Breast epithelium (tissue), 4 donors: ENCODE measurements around the gene LDLRAD3. TPM values are rescaled to one million over a fixed set of nuclear protein-coding genes. Genes with fewer than 3 reads are reported as not detected.

ENCODE experiments used
- DNase-seq, 2 donors: peaks; one replicate each; pipeline ENCODE4 v3.0.0-alpha.2; 2019; ENCODE audit warnings: low spot score in 2 of 2
- H3K27ac ChIP-seq, 2 donors: fragments of 200-600 bp; sonication (generic) in 1 of 2; one replicate each; pipeline ENCODE4 v1.5.1; 2016 to 2019; ENCODE audit warnings: mild to moderate bottlenecking in 1 of 2
- H3K27me3 ChIP-seq, 2 donors: fragments of 200-600 bp; sonication (generic) in 1 of 2; one replicate each; pipeline versions ENCODE4 v1.5.1 to v1.6.0; 2017 to 2019; ENCODE audit warnings: control low read depth in 1 of 2, mild to moderate bottlenecking in 1 of 2
- H3K36me3 ChIP-seq: fragments of 200-600 bp; one replicate; pipeline ENCODE4 v1.5.1; 2019
- H3K4me1 ChIP-seq, 2 donors: fragments of 200-600 bp; sonication (generic); one replicate each; pipeline ENCODE4 v1.5.1; 2016 to 2019; ENCODE audit warnings: control low read depth in 1 of 2
- H3K4me3 ChIP-seq, 3 donors: fragments of 200-600 bp; sonication (generic); 1 replicate in 2 of 3; 2 replicates in 1 of 3; pipeline ENCODE4 v1.5.1; 2016 to 2019; ENCODE audit warnings: mild to moderate bottlenecking in 3 of 3, moderate library complexity in 2 of 3
- H3K9me3 ChIP-seq, 2 donors: fragments of 200-600 bp; sonication (generic) in 1 of 2; one replicate each; pipeline ENCODE4 v1.5.1; 2016 to 2019; ENCODE audit warnings: control low read depth in 1 of 2
- POLR2A ChIP-seq: fragments of 450-650 bp; IDR thresholded peaks from one replicate; pipeline ENCODE4 v1.6.1; 2016; ENCODE audit warnings: antibody characterized with exemption, mild to moderate bottlenecking, moderate library complexity
- POLR2AphosphoS5 ChIP-seq, 3 donors: sonication (generic); formaldehyde crosslinking; IDR thresholded peaks; one replicate each; pipeline ENCODE4 v1.6.1; 2017; ENCODE audit warnings: antibody characterized with exemption in 3 of 3
- intact Hi-C: fragments of 100-400 bp; cut with DNase I; formaldehyde crosslinking; loops from one replicate; pipeline ENCODE4 v1.15.1; 2023; ENCODE audit warnings: low total_unique reads
- total RNA-seq, 3 donors: library from RNA; depleted of rRNA; stranded (reverse); fragments of >200 nt; gene quantifications; one replicate each; pipeline ENCODE4 v1.1.0, GENCODE V29; 2016
- TF ChIP-seq, protein P1 (sequence below), 3 donors: fragments of 450-650 bp; IDR thresholded peaks; one replicate each; pipeline ENCODE4 v1.5.1; 2016 to 2017; ENCODE audit warnings: antibody characterized with exemption in 3 of 3, mild to moderate bottlenecking in 3 of 3, moderate library complexity in 3 of 3

Gene LDLRAD3
- total RNA-seq, 3 donors from 2014 or later: 20.3 to 45.4 (median 40.6) TPM

DNA sequence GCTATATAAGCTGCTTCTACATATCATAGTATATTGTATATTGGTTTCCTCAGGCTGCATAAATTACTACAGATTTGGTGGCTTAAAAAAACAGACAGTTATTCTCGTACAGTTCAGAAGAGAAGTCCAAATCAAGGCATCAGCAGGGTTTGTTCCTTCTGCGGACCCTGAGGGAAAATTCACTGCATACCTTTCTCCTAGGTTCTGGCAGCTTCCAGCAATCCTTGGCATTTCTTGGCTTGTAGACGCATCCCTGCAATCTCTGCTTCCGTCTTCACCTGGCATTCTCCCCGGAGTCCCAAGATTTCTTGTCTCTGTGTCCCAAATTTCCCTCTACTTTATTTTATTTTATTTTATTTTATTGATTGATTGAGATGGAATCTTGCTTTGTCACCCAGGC, 202.6 kb downstream of the LDLRAD3 start:
- Histone ChIP-seq H3K4me1 (peaks cover 0 to 7% of the 10 kb centered on the region in 2 donors), H3K36me3 (no peaks in the 10 kb centered on the region), H3K27ac (peak overlapping the region; percentile 23 to 76), H3K9me3 (no peaks in the 10 kb centered on the region), H3K4me3 (no peak overlapping the region), H3K27me3 (no peaks in the 10 kb centered on the region)
- DNase-seq: peak in 1 of 2 donors; percentile 77
- intact Hi-C loops: no loop called here
- peak in 1 of 3 donors; percentile 61 for TF ChIP-seq POLR2AphosphoS5 (IDR thresholded peaks at IDR 0.05)
- no peak for TF ChIP-seq POLR2A

GRCh38 chr11:36147491-36147890, 203.6 kb downstream of the LDLRAD3 start:
- TF ChIP-seq POLR2A (no peak), POLR2AphosphoS5 (IDR thresholded peaks at IDR 0.05) (no peak)
- TF ChIP-seq, protein P1, sequence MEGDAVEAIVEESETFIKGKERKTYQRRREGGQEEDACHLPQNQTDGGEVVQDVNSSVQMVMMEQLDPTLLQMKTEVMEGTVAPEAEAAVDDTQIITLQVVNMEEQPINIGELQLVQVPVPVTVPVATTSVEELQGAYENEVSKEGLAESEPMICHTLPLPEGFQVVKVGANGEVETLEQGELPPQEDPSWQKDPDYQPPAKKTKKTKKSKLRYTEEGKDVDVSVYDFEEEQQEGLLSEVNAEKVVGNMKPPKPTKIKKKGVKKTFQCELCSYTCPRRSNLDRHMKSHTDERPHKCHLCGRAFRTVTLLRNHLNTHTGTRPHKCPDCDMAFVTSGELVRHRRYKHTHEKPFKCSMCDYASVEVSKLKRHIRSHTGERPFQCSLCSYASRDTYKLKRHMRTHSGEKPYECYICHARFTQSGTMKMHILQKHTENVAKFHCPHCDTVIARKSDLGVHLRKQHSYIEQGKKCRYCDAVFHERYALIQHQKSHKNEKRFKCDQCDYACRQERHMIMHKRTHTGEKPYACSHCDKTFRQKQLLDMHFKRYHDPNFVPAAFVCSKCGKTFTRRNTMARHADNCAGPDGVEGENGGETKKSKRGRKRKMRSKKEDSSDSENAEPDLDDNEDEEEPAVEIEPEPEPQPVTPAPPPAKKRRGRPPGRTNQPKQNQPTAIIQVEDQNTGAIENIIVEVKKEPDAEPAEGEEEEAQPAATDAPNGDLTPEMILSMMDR (IDR thresholded peaks at IDR 0.05): no peak
- peak overlapping the region in 1 of 2 donors; percentile 76 for H3K27ac ChIP-seq
- no peak overlapping the region for H3K4me3 ChIP-seq
- H3K4me1 ChIP-seq: peaks cover 0 to 7% of the 10 kb centered on the region in 2 donors
- H3K27me3 ChIP-seq: no peaks in the 10 kb centered on the region
- intact Hi-C loops: no loop called here
- DNase-seq: no peak
- no peaks in the 10 kb centered on the region for H3K36me3 ChIP-seq
- H3K9me3 ChIP-seq: no peaks in the 10 kb centered on the region

GRCh38 chr11:36148701-36149100, 204.8 kb downstream of the LDLRAD3 start:
- H3K4me1 ChIP-seq: peaks cover 0 to 7% of the 10 kb centered on the region in 2 donors
- no peaks in the 10 kb centered on the region for H3K9me3 ChIP-seq
- intact Hi-C loops: no loop called here
- no peak for DNase-seq
- H3K27ac ChIP-seq: peak overlapping the region in 1 of 2 donors; percentile 76
- H3K27me3 ChIP-seq: no peaks in the 10 kb centered on the region
- H3K4me3 ChIP-seq: no peak overlapping the region
- no peaks in the 10 kb centered on the region for H3K36me3 ChIP-seq
- TF ChIP-seq, protein P1 (IDR thresholded peaks at IDR 0.05): no peak

- DNase-seq: peak in 1 of 2 donors; percentile 74
These were observed 205.8 kb downstream of the LDLRAD3 start for GRCh38 chr11:36149538-36150242.

DNA sequence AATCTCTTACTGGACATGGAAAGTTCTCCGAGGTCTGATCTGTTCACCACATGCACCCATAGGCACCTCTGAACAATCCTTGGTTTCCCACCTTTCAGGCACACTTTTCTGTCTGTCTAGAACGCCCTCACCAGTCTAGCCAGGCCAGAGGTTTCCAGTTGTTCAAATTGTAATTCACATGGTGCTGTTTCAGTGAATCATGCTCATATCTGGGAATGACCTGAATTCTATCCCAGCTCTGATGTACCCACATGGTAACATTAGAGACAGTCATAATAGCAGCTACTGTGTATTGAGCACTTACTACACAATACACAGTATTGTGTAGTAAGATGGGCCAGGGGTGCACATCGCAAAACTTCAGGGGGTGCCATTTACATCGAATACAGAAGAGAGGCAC, 207.1 kb downstream of the LDLRAD3 start:
- intact Hi-C loops: loop anchor here (10.0 kb wide), 1 partner anchor 1076 kb away; no protein-coding TSS in a partner anchor
- Histone ChIP-seq H3K9me3 (no peaks in the 10 kb centered on the region), H3K4me1 (peaks cover 0 to 7% of the 10 kb centered on the region in 2 donors), H3K36me3 (no peaks in the 10 kb centered on the region), H3K27ac (no peak overlapping the region), H3K27me3 (no peaks in the 10 kb centered on the region), H3K4me3 (no peak overlapping the region)
- TF ChIP-seq, protein P1 (IDR thresholded peaks at IDR 0.05): no peak
- TF ChIP-seq POLR2AphosphoS5 (IDR thresholded peaks at IDR 0.05): no peak
- TF ChIP-seq POLR2A: no peak
- no peak for DNase-seq

More at GRCh38 chr11:36149538-36150242, 205.8 kb downstream of the LDLRAD3 start:
- H3K4me3 ChIP-seq: no peak overlapping the region
- H3K27ac ChIP-seq: peak overlapping the region; percentile 75 to 79
- no peaks in the 10 kb centered on the region for H3K9me3 ChIP-seq
- no peaks in the 10 kb centered on the region for H3K27me3 ChIP-seq
- intact Hi-C loops: loop anchor here (10.0 kb wide), 1 partner anchor 1075 kb away; no protein-coding TSS in a partner anchor
- no peaks in the 10 kb centered on the region for H3K36me3 ChIP-seq
- TF ChIP-seq, protein P1 (IDR thresholded peaks at IDR 0.05): peak in 2 of 3 donors; percentile 39 to 51
- TF ChIP-seq POLR2A (no peak), POLR2AphosphoS5 (IDR thresholded peaks at IDR 0.05) (peak; percentile 68 to 88 (median 86))
- H3K4me1 ChIP-seq: peaks cover 0 to 7% of the 10 kb centered on the region in 2 donors
